Measurements from ENCODE around the gene PCNX3. TPM values are rescaled to one million over a fixed set of nuclear protein-coding genes. Genes with fewer than 3 reads are reported as not detected.

The PCNX3 gene
- total RNA-seq, 1 donor from 2014 or later = 61.9 TPM

- H3K4me3 ChIP-seq (ENCODE audit: low read depth, low read length) = no peak overlapping the region
- TF ChIP-seq, protein P1, sequence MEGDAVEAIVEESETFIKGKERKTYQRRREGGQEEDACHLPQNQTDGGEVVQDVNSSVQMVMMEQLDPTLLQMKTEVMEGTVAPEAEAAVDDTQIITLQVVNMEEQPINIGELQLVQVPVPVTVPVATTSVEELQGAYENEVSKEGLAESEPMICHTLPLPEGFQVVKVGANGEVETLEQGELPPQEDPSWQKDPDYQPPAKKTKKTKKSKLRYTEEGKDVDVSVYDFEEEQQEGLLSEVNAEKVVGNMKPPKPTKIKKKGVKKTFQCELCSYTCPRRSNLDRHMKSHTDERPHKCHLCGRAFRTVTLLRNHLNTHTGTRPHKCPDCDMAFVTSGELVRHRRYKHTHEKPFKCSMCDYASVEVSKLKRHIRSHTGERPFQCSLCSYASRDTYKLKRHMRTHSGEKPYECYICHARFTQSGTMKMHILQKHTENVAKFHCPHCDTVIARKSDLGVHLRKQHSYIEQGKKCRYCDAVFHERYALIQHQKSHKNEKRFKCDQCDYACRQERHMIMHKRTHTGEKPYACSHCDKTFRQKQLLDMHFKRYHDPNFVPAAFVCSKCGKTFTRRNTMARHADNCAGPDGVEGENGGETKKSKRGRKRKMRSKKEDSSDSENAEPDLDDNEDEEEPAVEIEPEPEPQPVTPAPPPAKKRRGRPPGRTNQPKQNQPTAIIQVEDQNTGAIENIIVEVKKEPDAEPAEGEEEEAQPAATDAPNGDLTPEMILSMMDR (IDR thresholded peaks at IDR 0.05; ENCODE audit: insufficient read depth, low read length, poor library complexity, severe bottlenecking) = no peak
- DNase-seq (ENCODE audit: low read depth) = no peak
- peaks cover 2% of the 10 kb centered on the region for H3K36me3 ChIP-seq (ENCODE audit: control insufficient read depth, insufficient read depth, low read length)
- H3K27me3 ChIP-seq (ENCODE audit: control insufficient read depth, insufficient read depth, low read length) = no peaks in the 10 kb centered on the region
Observed at GRCh38 chr11:65595131-65595530, 20.4 kb upstream of the PCNX3 start.

- Histone ChIP-seq H3K27me3 (ENCODE audit: control insufficient read depth, insufficient read depth, low read length) (no peaks in the 10 kb centered on the region), H3K4me3 (ENCODE audit: low read depth, low read length) (no peak within 1 kb of the TSS), H3K36me3 (ENCODE audit: control insufficient read depth, insufficient read depth, low read length) (peaks cover 2% of the 10 kb centered on the region)
- DNase-seq (ENCODE audit: low read depth) = no peak
- TF ChIP-seq, protein P1 (IDR thresholded peaks at IDR 0.05; ENCODE audit: insufficient read depth, low read length, poor library complexity, severe bottlenecking) = no peak
Observed at GRCh38 chr11:65595543-65596281, 19.9 kb upstream of the PCNX3 start, which contains the start of gene KCNK7. Gene KCNK7 (minus strand): TSS chr11:65595800. CDS start chr11:65595772, 28 bp downstream.

GRCh38 chr11:65596520-65596919, 19.1 kb upstream of the PCNX3 start:
- H3K27me3 ChIP-seq (ENCODE audit: control insufficient read depth, insufficient read depth, low read length) = no peaks in the 10 kb centered on the region
- H3K4me3 ChIP-seq (ENCODE audit: low read depth, low read length) = no peak overlapping the region
- peaks cover 2% of the 10 kb centered on the region for H3K36me3 ChIP-seq (ENCODE audit: control insufficient read depth, insufficient read depth, low read length)
- TF ChIP-seq, protein P1 (IDR thresholded peaks at IDR 0.05; ENCODE audit: insufficient read depth, low read length, poor library complexity, severe bottlenecking) = no peak
- DNase-seq (ENCODE audit: low read depth) = no peak

- H3K4me3 ChIP-seq (ENCODE audit: low read depth, low read length) = no peak overlapping the region
- peaks cover 2% of the 10 kb centered on the region for H3K36me3 ChIP-seq (ENCODE audit: control insufficient read depth, insufficient read depth, low read length)
- no peaks in the 10 kb centered on the region for H3K27me3 ChIP-seq (ENCODE audit: control insufficient read depth, insufficient read depth, low read length)
- DNase-seq (ENCODE audit: low read depth) = no peak
- TF ChIP-seq, protein P1 (IDR thresholded peaks at IDR 0.05; ENCODE audit: insufficient read depth, low read length, poor library complexity, severe bottlenecking) = no peak
Observed at GRCh38 chr11:65598258-65598699, 17.3 kb upstream of the PCNX3 start.

DNA sequence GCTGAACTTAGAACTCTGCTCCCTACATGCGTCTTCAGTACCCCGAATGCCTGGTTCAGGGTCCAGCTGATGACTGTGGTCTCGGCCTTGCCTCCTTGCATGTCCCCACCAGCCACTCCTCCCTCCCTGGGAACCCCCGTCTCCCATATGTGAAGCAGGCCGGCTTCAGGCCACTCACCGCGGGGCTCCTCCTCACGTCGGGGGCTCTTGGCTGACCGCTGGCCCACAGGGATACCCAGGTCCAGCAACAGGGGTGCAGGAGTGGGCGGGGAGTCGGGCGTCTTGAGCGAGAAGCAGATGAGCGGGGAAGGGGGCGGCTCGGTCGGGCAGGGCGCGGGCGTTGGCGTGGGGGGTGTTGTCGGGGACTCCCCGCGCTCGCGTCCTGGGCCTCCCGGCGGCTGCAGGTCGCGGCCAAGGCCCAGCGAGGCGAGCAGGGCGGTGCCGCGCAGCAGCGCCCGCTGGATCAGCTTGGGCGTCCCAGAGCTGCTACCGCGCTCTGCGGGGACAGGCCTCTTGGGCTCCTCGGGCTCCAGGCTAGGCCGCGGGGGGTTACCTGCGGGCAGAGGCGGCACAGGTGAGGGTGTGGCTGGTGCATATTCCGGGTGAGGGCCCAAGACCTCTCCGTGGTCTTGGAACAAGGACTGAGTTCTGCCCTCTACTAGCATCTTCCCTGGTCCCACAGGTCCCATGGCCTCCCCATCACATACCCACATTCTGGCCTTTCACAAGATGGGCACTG, 16.2 kb upstream of the PCNX3 start:
- no peak for DNase-seq (ENCODE audit: low read depth)
- TF ChIP-seq, protein P1 (IDR thresholded peaks at IDR 0.05; ENCODE audit: insufficient read depth, low read length, poor library complexity, severe bottlenecking) = no peak
- H3K4me3 ChIP-seq (ENCODE audit: low read depth, low read length) = no peak overlapping the region
- H3K27me3 ChIP-seq (ENCODE audit: control insufficient read depth, insufficient read depth, low read length) = no peaks in the 10 kb centered on the region
- H3K36me3 ChIP-seq (ENCODE audit: control insufficient read depth, insufficient read depth, low read length) = peaks cover 2% of the 10 kb centered on the region

Measured in kidney epithelial cell (primary cell).